Neural crest cell (in vitro differentiated cells): ENCODE data around the gene NRG3. TPM values are rescaled to one million over a fixed set of nuclear protein-coding genes. Genes with fewer than 3 reads are reported as not detected.

ENCODE experiments used
- DNase-seq: peaks from one replicate; pipeline ENCODE4 v3.0.0; 2021; ENCODE audit warnings: low read depth, mixed read lengths, low spot score
- H3K27ac Mint-ChIP-seq: one replicate; pipeline ENCODE4 v1.8.0; 2021; ENCODE audit warnings: mild to moderate bottlenecking, mixed read lengths; ENCODE audit not compliant: unreplicated experiment
- H3K27me3 Mint-ChIP-seq: 2 replicates; pipeline ENCODE4 v1.8.0; 2021; ENCODE audit warnings: low read depth, mild to moderate bottlenecking, mixed read lengths
- H3K36me3 Mint-ChIP-seq: 2 replicates; pipeline ENCODE4 v1.8.0; 2021; ENCODE audit warnings: low read depth, mild to moderate bottlenecking, mixed read lengths
- H3K4me1 Mint-ChIP-seq: 2 replicates; pipeline ENCODE4 v1.8.0; 2021; ENCODE audit warnings: mixed read lengths
- H3K4me3 Mint-ChIP-seq: one replicate; pipeline ENCODE4 v1.8.0; 2021; ENCODE audit warnings: mild to moderate bottlenecking, mixed read lengths
- H3K9me3 Mint-ChIP-seq: 2 replicates; pipeline ENCODE4 v1.8.0; 2021; ENCODE audit warnings: mixed read lengths
- CTCF ChIP-seq: fragments of 200-600 bp; sonication (generic); conservative IDR thresholded peaks from 2 replicates; pipeline ENCODE4 v1.5.0; 2021; ENCODE audit warnings: antibody characterized with exemption, mild to moderate bottlenecking
- total RNA-seq: library from RNA; stranded (reverse); gene quantifications from 2 replicates; pipeline ENCODE4 v1.2.1, GENCODE V29; 2021

NRG3 gene
- total RNA-seq, 1 donor from 2014 or later = 3.1 TPM

GRCh38 chr10:82575318-82575717 is 700.3 kb downstream of the NRG3 start:
- no peak overlapping the region for H3K27ac Mint-ChIP-seq
- no peaks in the 10 kb centered on the region for H3K36me3 Mint-ChIP-seq

GRCh38 chr10:82576093-82576492 is 701.1 kb downstream of the NRG3 start:
- peaks cover 38% of the 10 kb centered on the region for H3K4me1 Mint-ChIP-seq
- no peaks in the 10 kb centered on the region for H3K9me3 Mint-ChIP-seq
- DNase-seq = no peak
- H3K4me3 Mint-ChIP-seq = no peak overlapping the region
- no peaks in the 10 kb centered on the region for H3K36me3 Mint-ChIP-seq
- TF ChIP-seq CTCF = no peak
- H3K27ac Mint-ChIP-seq = no peak overlapping the region
- no peaks in the 10 kb centered on the region for H3K27me3 Mint-ChIP-seq

More at GRCh38 chr10:82575318-82575717, 700.3 kb downstream of the NRG3 start:
- no peak for DNase-seq
- Mint-ChIP-seq H3K27me3 (no peaks in the 10 kb centered on the region), H3K9me3 (no peaks in the 10 kb centered on the region), H3K4me1 (peaks cover 38% of the 10 kb centered on the region), H3K4me3 (no peak overlapping the region)
- TF ChIP-seq CTCF = no peak

GRCh38 chr10:82581940-82582339 is 706.9 kb downstream of the NRG3 start:
- no peak for DNase-seq
- no peak for TF ChIP-seq CTCF
- Mint-ChIP-seq H3K36me3 (no peaks in the 10 kb centered on the region), H3K4me3 (no peak overlapping the region), H3K27me3 (no peaks in the 10 kb centered on the region), H3K4me1 (no peaks in the 10 kb centered on the region), H3K27ac (no peak overlapping the region), H3K9me3 (no peaks in the 10 kb centered on the region)

- no peaks in the 10 kb centered on the region for H3K27me3 Mint-ChIP-seq
- no peaks in the 10 kb centered on the region for H3K9me3 Mint-ChIP-seq
- H3K27ac Mint-ChIP-seq = no peak overlapping the region
- no peaks in the 10 kb centered on the region for H3K4me1 Mint-ChIP-seq
- no peak overlapping the region for H3K4me3 Mint-ChIP-seq
- no peak for TF ChIP-seq CTCF
- H3K36me3 Mint-ChIP-seq = no peaks in the 10 kb centered on the region
- DNase-seq = no peak
These were observed 716.4 kb downstream of the NRG3 start for GRCh38 chr10:82591421-82591820.

GRCh38 chr10:82597840-82598239 is 722.8 kb downstream of the NRG3 start:
- no peaks in the 10 kb centered on the region for H3K4me1 Mint-ChIP-seq
- H3K27ac Mint-ChIP-seq = no peak overlapping the region
- no peaks in the 10 kb centered on the region for H3K9me3 Mint-ChIP-seq
- H3K4me3 Mint-ChIP-seq = no peak overlapping the region
- no peak for DNase-seq
- H3K27me3 Mint-ChIP-seq = no peaks in the 10 kb centered on the region
- TF ChIP-seq CTCF = no peak
- no peaks in the 10 kb centered on the region for H3K36me3 Mint-ChIP-seq

GRCh38 chr10:82609845-82610244 is 734.9 kb downstream of the NRG3 start:
- Mint-ChIP-seq H3K4me3 (no peak overlapping the region), H3K27ac (no peak overlapping the region), H3K4me1 (peaks cover 6% of the 10 kb centered on the region), H3K27me3 (peaks cover 2% of the 10 kb centered on the region), H3K9me3 (peaks cover 7% of the 10 kb centered on the region), H3K36me3 (no peaks in the 10 kb centered on the region)
- no peak for TF ChIP-seq CTCF
- DNase-seq = no peak
